DOHH2 (cell line): ENCODE results near the gene FBXO45.

ENCODE experiments used
- CTCF ChIP-seq: fragments of 200-600 bp; sonication (generic); IDR thresholded peaks from one replicate; pipeline ENCODE4 v1.5.1; 2014; ENCODE audit warnings: antibody characterized with exemption, mild to moderate bottlenecking, low read depth, low read length; ENCODE audit not compliant: poor library complexity, severe bottlenecking
- EZH2phosphoT487 ChIP-seq: fragments of 200-600 bp; sonication (generic); IDR thresholded peaks from 2 replicates; pipeline ENCODE4 v1.6.1; 2017; ENCODE audit warnings: borderline replicate concordance, mild to moderate bottlenecking, antibody characterized with exemption, low read length, moderate library complexity, mixed read lengths

GRCh38 chr3:196634224-196634623, 65.8 kb downstream of the FBXO45 start:
- TF ChIP-seq CTCF (no peak), EZH2phosphoT487 (no peak)
